Loucy (cell line): ENCODE results near the gene CACTIN.

Experiments
- H2AFZ ChIP-seq: fragments of 200-600 bp; sonication (generic); 2 replicates; pipeline ENCODE4 v1.6.0; 2016; ENCODE audit warnings: antibody characterized with exemption, mild to moderate bottlenecking, low read length, moderate library complexity
- H3F3A ChIP-seq: fragments of 200-600 bp; 2 replicates; pipeline ENCODE4 v1.6.0; 2016; ENCODE audit warnings: antibody characterized with exemption, low read depth, mild to moderate bottlenecking
- H3K27me3 ChIP-seq: fragments of 200-600 bp; sonication (generic); 2 replicates; pipeline ENCODE4 v1.6.1; 2014; ENCODE audit warnings: low read length, mild to moderate bottlenecking; ENCODE audit not compliant: insufficient read depth, poor library complexity, severe bottlenecking
- H3K36me3 ChIP-seq: fragments of 200-600 bp; sonication (generic); 2 replicates; pipeline ENCODE4 v1.6.1; 2016; ENCODE audit warnings: low read length; ENCODE audit not compliant: insufficient read depth
- H3K4me1 ChIP-seq: fragments of 200-600 bp; sonication (generic); 2 replicates; pipeline ENCODE4 v1.5.1; 2014; ENCODE audit warnings: low read length, mild to moderate bottlenecking; ENCODE audit not compliant: insufficient read depth, poor library complexity, severe bottlenecking
- H3K4me2 ChIP-seq: fragments of 200-600 bp; sonication (generic); 2 replicates; pipeline ENCODE4 v1.6.0; 2014; ENCODE audit warnings: antibody characterized with exemption, low read length, low read depth, mild to moderate bottlenecking; ENCODE audit not compliant: poor library complexity, severe bottlenecking
- H3K4me3 ChIP-seq: fragments of 200-600 bp; sonication (generic); 2 replicates; pipeline ENCODE4 v1.5.1; 2014; ENCODE audit warnings: low read length, mild to moderate bottlenecking, mixed read lengths; ENCODE audit not compliant: poor library complexity, severe bottlenecking
- H3K79me2 ChIP-seq: fragments of 200-600 bp; sonication (generic); 2 replicates; pipeline ENCODE4 v1.6.1; 2014; ENCODE audit warnings: low read length; ENCODE audit not compliant: insufficient read depth
- H3K9ac ChIP-seq: fragments of 200-600 bp; sonication (generic); 2 replicates; pipeline ENCODE4 v1.6.0; 2014; ENCODE audit warnings: mild to moderate bottlenecking, low read depth, low read length, moderate library complexity; ENCODE audit not compliant: poor library complexity, severe bottlenecking
- H3K9me2 ChIP-seq: fragments of 200-600 bp; sonication (generic); replicated peaks from 2 replicates; pipeline ENCODE4 v1.6.1; 2016; ENCODE audit warnings: low read depth, low read length, mixed read lengths
- H3K9me3 ChIP-seq: fragments of 200-600 bp; sonication (generic); 2 replicates; pipeline ENCODE4 v1.6.1; 2014; ENCODE audit warnings: mild to moderate bottlenecking, antibody characterized with exemption, low read length, low read depth; ENCODE audit not compliant: insufficient read depth
- H4K20me1 ChIP-seq: fragments of 200-600 bp; sonication (generic); 2 replicates; pipeline ENCODE4 v1.6.0; 2014; ENCODE audit warnings: antibody characterized with exemption, low read length, mild to moderate bottlenecking; ENCODE audit not compliant: insufficient read depth, poor library complexity, severe bottlenecking
- EZH2phosphoT487 ChIP-seq: fragments of 200-600 bp; IDR thresholded peaks from 2 replicates; pipeline ENCODE4 v1.6.1; 2018; ENCODE audit warnings: antibody characterized with exemption, mild to moderate bottlenecking, moderate library complexity, borderline replicate concordance
- TF ChIP-seq, protein P1 (sequence below): fragments of 200-600 bp; sonication (generic); conservative IDR thresholded peaks from 2 replicates; pipeline ENCODE4 v1.5.1; 2014; ENCODE audit warnings: mild to moderate bottlenecking, antibody characterized with exemption, low read length

The CACTIN gene

DNA sequence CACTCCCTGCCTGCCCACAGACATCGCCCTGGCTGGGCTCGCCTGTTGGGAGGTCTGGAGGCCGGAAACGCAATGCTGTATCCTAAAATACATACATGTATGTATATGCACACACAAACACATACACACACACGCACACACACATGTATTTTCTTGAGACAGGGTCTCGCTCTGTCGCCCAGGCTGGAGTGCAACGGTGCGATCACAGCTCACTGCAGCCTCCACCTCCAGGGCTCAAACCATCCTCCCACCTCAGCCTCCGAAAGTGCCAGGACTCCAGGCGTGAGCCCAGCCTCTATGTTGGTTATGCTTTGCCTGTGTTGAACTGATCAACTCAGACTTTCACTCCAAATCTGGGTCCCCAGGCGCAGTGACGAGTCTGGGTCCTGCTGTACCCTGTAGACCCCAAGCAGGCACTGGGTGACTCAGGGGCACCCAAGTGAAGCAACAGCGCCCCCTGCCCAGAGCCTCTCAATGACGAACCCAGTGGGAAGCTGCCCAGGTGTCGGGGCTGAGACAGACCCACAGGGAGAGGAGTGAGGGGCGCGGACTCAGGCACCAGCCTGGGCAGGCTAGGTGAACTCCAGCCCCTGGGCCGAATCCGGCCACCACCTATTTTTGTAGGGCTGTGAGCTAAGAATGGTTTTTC is 27.4 kb upstream of the CACTIN start:
- no peaks in the 10 kb centered on the region for H3K79me2 ChIP-seq
- H3K9me2 ChIP-seq: no peaks in the 10 kb centered on the region
- no peak overlapping the region for H2AFZ ChIP-seq
- H3K9ac ChIP-seq: no peak overlapping the region
- H3F3A ChIP-seq: no peaks in the 10 kb centered on the region
- no peak overlapping the region for H3K4me2 ChIP-seq
- peaks cover 4% of the 10 kb centered on the region; the same call in 1 of the 2 replicates for H3K36me3 ChIP-seq
- no peaks in the 10 kb centered on the region for H4K20me1 ChIP-seq
- H3K27me3 ChIP-seq: no peaks in the 10 kb centered on the region
- H3K9me3 ChIP-seq: no peaks in the 10 kb centered on the region
- no peak overlapping the region for H3K4me3 ChIP-seq
- H3K4me1 ChIP-seq: no peaks in the 10 kb centered on the region
- TF ChIP-seq EZH2phosphoT487: no peak
- TF ChIP-seq, protein P1, sequence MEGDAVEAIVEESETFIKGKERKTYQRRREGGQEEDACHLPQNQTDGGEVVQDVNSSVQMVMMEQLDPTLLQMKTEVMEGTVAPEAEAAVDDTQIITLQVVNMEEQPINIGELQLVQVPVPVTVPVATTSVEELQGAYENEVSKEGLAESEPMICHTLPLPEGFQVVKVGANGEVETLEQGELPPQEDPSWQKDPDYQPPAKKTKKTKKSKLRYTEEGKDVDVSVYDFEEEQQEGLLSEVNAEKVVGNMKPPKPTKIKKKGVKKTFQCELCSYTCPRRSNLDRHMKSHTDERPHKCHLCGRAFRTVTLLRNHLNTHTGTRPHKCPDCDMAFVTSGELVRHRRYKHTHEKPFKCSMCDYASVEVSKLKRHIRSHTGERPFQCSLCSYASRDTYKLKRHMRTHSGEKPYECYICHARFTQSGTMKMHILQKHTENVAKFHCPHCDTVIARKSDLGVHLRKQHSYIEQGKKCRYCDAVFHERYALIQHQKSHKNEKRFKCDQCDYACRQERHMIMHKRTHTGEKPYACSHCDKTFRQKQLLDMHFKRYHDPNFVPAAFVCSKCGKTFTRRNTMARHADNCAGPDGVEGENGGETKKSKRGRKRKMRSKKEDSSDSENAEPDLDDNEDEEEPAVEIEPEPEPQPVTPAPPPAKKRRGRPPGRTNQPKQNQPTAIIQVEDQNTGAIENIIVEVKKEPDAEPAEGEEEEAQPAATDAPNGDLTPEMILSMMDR: peak; percentile 51

DNA sequence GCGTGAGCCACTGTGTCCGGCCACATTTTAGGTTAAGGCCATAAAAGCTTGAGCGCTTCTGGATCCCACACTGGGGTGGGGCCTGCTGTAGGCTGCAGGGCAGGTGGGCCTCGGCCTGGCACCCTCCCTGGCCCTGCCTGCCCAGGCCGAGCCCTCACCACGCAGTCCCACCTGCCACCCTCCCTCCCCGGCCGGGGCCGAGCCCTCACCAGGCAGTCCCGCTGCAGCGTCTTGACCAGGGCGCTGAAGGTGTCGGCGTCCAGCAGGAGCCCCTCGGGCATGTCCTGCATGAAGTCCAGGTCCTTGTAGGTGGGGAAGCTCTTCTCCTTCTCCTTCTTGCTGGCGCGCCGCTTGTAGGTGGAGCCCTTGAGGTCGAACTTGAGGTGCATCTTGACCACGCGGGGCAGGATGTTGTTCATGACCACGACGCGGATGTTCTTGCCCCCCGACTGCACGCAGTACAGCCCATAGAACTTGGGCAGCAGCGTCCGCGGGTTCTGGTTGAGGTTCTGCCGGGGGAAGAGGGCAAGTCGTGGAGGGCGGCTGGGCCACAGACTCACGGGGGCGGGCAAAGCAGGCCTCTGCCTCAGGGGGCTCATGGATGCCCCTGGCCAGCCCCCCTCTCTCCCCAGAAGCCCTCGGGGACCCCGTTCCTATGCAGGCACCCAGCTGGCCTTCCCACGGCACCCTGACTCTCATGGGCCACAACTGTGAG is 26.6 kb upstream of the CACTIN start:
- Histone ChIP-seq H3K9ac (no peak overlapping the region), H4K20me1 (no peaks in the 10 kb centered on the region), H3K4me1 (no peaks in the 10 kb centered on the region), H3K79me2 (no peaks in the 10 kb centered on the region), H3K36me3 (peaks cover 4% of the 10 kb centered on the region; the same call in 1 of the 2 replicates), H3K9me3 (no peaks in the 10 kb centered on the region), H3K9me2 (no peaks in the 10 kb centered on the region), H3K4me2 (no peak overlapping the region), H3F3A (no peaks in the 10 kb centered on the region), H2AFZ (no peak overlapping the region), H3K4me3 (no peak overlapping the region), H3K27me3 (no peaks in the 10 kb centered on the region)
- TF ChIP-seq, protein P1: no peak
- no peak for TF ChIP-seq EZH2phosphoT487

DNA sequence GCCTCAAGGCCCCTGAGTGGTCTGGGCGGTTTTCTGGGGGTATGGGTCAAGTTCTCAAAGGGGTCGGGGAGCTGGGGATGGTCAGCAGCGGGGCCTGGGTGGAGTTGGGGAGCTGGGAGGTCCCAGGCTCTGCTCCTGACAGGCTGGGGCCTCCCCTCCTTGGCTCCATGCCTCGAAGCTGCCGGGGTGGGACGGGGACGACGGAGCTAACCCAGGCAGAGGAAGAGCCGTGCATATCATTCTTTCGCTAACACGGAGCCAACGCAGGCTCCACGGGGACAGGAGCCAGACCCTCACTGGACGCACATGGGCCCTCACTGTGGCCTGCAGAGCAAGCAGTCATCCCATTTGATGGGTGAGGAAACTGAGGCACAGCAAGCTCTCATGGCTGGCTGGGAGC is 25.8 kb upstream of the CACTIN start:
- no peaks in the 10 kb centered on the region for H4K20me1 ChIP-seq
- TF ChIP-seq EZH2phosphoT487: no peak
- TF ChIP-seq, protein P1: no peak
- no peaks in the 10 kb centered on the region for H3F3A ChIP-seq
- H3K79me2 ChIP-seq: no peaks in the 10 kb centered on the region
- H3K4me2 ChIP-seq: no peak overlapping the region
- no peaks in the 10 kb centered on the region for H3K4me1 ChIP-seq
- no peak overlapping the region for H3K4me3 ChIP-seq
- no peak overlapping the region for H2AFZ ChIP-seq
- H3K36me3 ChIP-seq: peaks cover 4% of the 10 kb centered on the region; the same call in 1 of the 2 replicates
- no peaks in the 10 kb centered on the region for H3K9me3 ChIP-seq
- no peaks in the 10 kb centered on the region for H3K9me2 ChIP-seq
- H3K9ac ChIP-seq: no peak overlapping the region
- no peaks in the 10 kb centered on the region for H3K27me3 ChIP-seq
